ENCODE results near the gene ZCCHC24.
A peak's percentile ranks its signal among the peaks of the same experiment; 100 is the strongest.

The ZCCHC24 gene

GRCh38 chr10:79445161-79445976 lies at the start of gene ZCCHC24:
TSS of gene ZCCHC24 (minus strand) at chr10:79445624. CDS start at chr10:79445440, 184 bp downstream.
- peak; percentile 93 for DNase-seq

- DNase-seq: no peak
Measured at GRCh38 chr10:79493806-79494205, 48.4 kb upstream of the ZCCHC24 start.

- no peak for DNase-seq
Measured at GRCh38 chr10:79492839-79493238, 47.4 kb upstream of the ZCCHC24 start.

- DNase-seq: no peak
Measured at GRCh38 chr10:79492256-79492655, 46.8 kb upstream of the ZCCHC24 start.

- no peak for DNase-seq
Measured at GRCh38 chr10:79491143-79491835, 45.9 kb upstream of the ZCCHC24 start.

- DNase-seq: no peak
Measured at GRCh38 chr10:79490400-79491142, 45.1 kb upstream of the ZCCHC24 start.

- DNase-seq: no peak
Measured at GRCh38 chr10:79488870-79489269, 43.4 kb upstream of the ZCCHC24 start.

GRCh38 chr10:79488336-79488735 lies 42.9 kb upstream of the ZCCHC24 start:
- DNase-seq: no peak

GRCh38 chr10:79487296-79488194 lies 42.1 kb upstream of the ZCCHC24 start:
- no peak for DNase-seq

- no peak for DNase-seq
Measured at GRCh38 chr10:79484476-79484875, 39.1 kb upstream of the ZCCHC24 start.

GRCh38 chr10:79483948-79484347 lies 38.5 kb upstream of the ZCCHC24 start:
- DNase-seq: no peak

GRCh38 chr10:79483299-79483698 lies 37.9 kb upstream of the ZCCHC24 start:
- DNase-seq: no peak

- no peak for DNase-seq
Measured at GRCh38 chr10:79482741-79483140, 37.3 kb upstream of the ZCCHC24 start.

GRCh38 chr10:79482304-79482703 lies 36.9 kb upstream of the ZCCHC24 start:
- no peak for DNase-seq

- DNase-seq: no peak
Measured at GRCh38 chr10:79479283-79479909, 34.0 kb upstream of the ZCCHC24 start.

GRCh38 chr10:79477456-79477855 lies 32.0 kb upstream of the ZCCHC24 start:
- no peak for DNase-seq

GRCh38 chr10:79476645-79477044 lies 31.2 kb upstream of the ZCCHC24 start:
- no peak for DNase-seq

GRCh38 chr10:79475877-79476276 lies 30.5 kb upstream of the ZCCHC24 start:
- DNase-seq: no peak

- DNase-seq: no peak
Measured at GRCh38 chr10:79475119-79475653, 29.8 kb upstream of the ZCCHC24 start.

- DNase-seq: no peak
Measured at GRCh38 chr10:79473496-79474095, 28.2 kb upstream of the ZCCHC24 start.

- no peak for DNase-seq
Measured at GRCh38 chr10:79472951-79473350, 27.5 kb upstream of the ZCCHC24 start.
